ENCODE data around the gene CD248. TPM values are rescaled to one million over a fixed set of nuclear protein-coding genes. Genes with fewer than 3 reads are reported as not detected.

Gene CD248
- total and polyA plus RNA-seq, 8 donors, result 0.58 to 66.9 (median 5.7) TPM

GRCh38 chr11:66343176-66343575 lies 26.3 kb upstream of the CD248 start:
- Histone ChIP-seq H3K36me3 (peaks cover 41 to 48% (median 46%) of the 10 kb centered on the region in 4 donors), H3K9me3 (no peaks in the 10 kb centered on the region), H3K27me3 (no peaks in the 10 kb centered on the region), H3K27ac (no peak overlapping the region), H3K4me1 (peaks cover 34 to 48% (median 41%) of the 10 kb centered on the region in 4 donors), H3K4me3 (no peak overlapping the region)
- 89 to 93% (median 90%) methylated on average over 8 of the region's 8 CpGs for WGBS, 5 donors
- intact Hi-C loops (cut with DNase I; ENCODE audit: low total_unique reads), result no loop called here
- no peak for TF ChIP-seq POLR2AphosphoS5 (IDR thresholded peaks at IDR 0.05)
- no peak for TF ChIP-seq CTCF (IDR thresholded peaks at IDR 0.05)
- no peak for TF ChIP-seq POLR2A (IDR thresholded peaks at IDR 0.05)
- TF ChIP-seq EP300 (IDR thresholded peaks at IDR 0.05), result no peak
- DNase-seq, result no peak

- Histone ChIP-seq H3K36me3 (peaks cover 48 to 60% (median 58%) of the 10 kb centered on the region in 4 donors), H3K9me3 (no peaks in the 10 kb centered on the region), H3K27me3 (no peaks in the 10 kb centered on the region), H3K4me3 (no peak overlapping the region), H3K4me1 (peaks cover 37 to 49% (median 43%) of the 10 kb centered on the region in 4 donors), H3K27ac (no peak overlapping the region)
- DNase-seq, result no peak
- intact Hi-C loops (cut with DNase I; ENCODE audit: low total_unique reads), result no loop called here
- TF ChIP-seq POLR2A (IDR thresholded peaks at IDR 0.05), result no peak
- TF ChIP-seq CTCF (IDR thresholded peaks at IDR 0.05), result no peak
- 89 to 97% (median 95%) methylated on average over 21 of the region's 21 CpGs for WGBS, 5 donors
Measured at GRCh38 chr11:66341502-66342126, 24.8 kb upstream of the CD248 start.

GRCh38 chr11:66340596-66341501 lies 24.0 kb upstream of the CD248 start:
- TF ChIP-seq CTCF (IDR thresholded peaks at IDR 0.05), result no peak
- intact Hi-C loops (cut with DNase I; ENCODE audit: low total_unique reads), result no loop called here
- Histone ChIP-seq H3K36me3 (peaks cover 48 to 60% (median 58%) of the 10 kb centered on the region in 4 donors), H3K9me3 (no peaks in the 10 kb centered on the region), H3K27ac (no peak overlapping the region), H3K4me1 (peaks cover 37 to 49% (median 43%) of the 10 kb centered on the region in 4 donors), H3K4me3 (no peak overlapping the region), H3K27me3 (no peaks in the 10 kb centered on the region)
- no peak for DNase-seq
- WGBS, 5 donors, result 90 to 97% (median 92%) methylated on average over 25 to 28 of the region's 28 CpGs

GRCh38 chr11:66339686-66340483 lies 23.0 kb upstream of the CD248 start:
- TF ChIP-seq EP300 (IDR thresholded peaks at IDR 0.05) (no peak), CTCF (IDR thresholded peaks at IDR 0.05) (no peak), POLR2A (IDR thresholded peaks at IDR 0.05) (no peak), POLR2AphosphoS5 (IDR thresholded peaks at IDR 0.05) (no peak)
- Histone ChIP-seq H3K27me3 (no peaks in the 10 kb centered on the region), H3K4me3 (no peak overlapping the region), H3K4me1 (peaks cover 39 to 50% (median 45%) of the 10 kb centered on the region in 4 donors), H3K9me3 (no peaks in the 10 kb centered on the region), H3K36me3 (peaks cover 48 to 60% (median 58%) of the 10 kb centered on the region in 4 donors), H3K27ac (no peak overlapping the region)
- intact Hi-C loops (cut with DNase I; ENCODE audit: low total_unique reads), result no loop called here
- DNase-seq, result no peak
- whole genome bisulfite sequencing, 5 donors, result 80 to 84% (median 82%) methylated on average over 14 of the region's 14 CpGs

All from stomach (tissue), 9 donors.